ENCODE data around the gene IZUMO3.

Gene IZUMO3

DNA sequence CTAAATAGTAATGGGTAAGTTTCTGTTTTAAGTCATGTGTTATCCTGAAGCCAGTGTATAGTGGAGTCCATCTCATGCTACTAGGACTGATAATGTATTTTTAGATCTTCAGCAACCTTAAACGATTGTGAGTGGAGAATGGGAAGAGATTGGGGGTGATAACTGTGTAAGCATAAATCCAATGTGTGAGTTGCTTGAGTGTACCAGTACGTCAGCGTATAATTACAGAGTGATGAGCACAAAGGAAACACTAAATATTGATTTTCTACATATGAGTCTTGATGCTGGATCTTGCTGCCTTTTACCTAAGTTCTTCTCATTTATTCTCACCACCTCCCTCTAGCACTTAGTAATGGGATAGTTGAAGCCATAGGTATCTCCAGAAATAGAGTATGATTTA is 16.3 kb upstream of the IZUMO3 start:
- TF ChIP-seq, protein P1, sequence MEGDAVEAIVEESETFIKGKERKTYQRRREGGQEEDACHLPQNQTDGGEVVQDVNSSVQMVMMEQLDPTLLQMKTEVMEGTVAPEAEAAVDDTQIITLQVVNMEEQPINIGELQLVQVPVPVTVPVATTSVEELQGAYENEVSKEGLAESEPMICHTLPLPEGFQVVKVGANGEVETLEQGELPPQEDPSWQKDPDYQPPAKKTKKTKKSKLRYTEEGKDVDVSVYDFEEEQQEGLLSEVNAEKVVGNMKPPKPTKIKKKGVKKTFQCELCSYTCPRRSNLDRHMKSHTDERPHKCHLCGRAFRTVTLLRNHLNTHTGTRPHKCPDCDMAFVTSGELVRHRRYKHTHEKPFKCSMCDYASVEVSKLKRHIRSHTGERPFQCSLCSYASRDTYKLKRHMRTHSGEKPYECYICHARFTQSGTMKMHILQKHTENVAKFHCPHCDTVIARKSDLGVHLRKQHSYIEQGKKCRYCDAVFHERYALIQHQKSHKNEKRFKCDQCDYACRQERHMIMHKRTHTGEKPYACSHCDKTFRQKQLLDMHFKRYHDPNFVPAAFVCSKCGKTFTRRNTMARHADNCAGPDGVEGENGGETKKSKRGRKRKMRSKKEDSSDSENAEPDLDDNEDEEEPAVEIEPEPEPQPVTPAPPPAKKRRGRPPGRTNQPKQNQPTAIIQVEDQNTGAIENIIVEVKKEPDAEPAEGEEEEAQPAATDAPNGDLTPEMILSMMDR (IDR thresholded peaks at IDR 0.05): no peak
- TF ChIP-seq ZFX (IDR thresholded peaks at IDR 0.05; ENCODE audit: borderline replicate concordance): no peak
- H3K27ac ChIP-seq: no peak overlapping the region

GRCh38 chr9:24553183-24553552 is 7.5 kb upstream of the IZUMO3 start:
- H3K27ac ChIP-seq: no peak overlapping the region
- TF ChIP-seq, protein P1 (IDR thresholded peaks at IDR 0.05): no peak

GRCh38 chr9:24552526-24553182 is 7.0 kb upstream of the IZUMO3 start:
- no peak for TF ChIP-seq ZFX (IDR thresholded peaks at IDR 0.05; ENCODE audit: borderline replicate concordance)
- TF ChIP-seq, protein P1 (IDR thresholded peaks at IDR 0.05): no peak
- H3K27ac ChIP-seq: no peak overlapping the region

- H3K27ac ChIP-seq: no peak overlapping the region
- TF ChIP-seq, protein P1 (IDR thresholded peaks at IDR 0.05): no peak
- TF ChIP-seq ZFX (IDR thresholded peaks at IDR 0.05; ENCODE audit: borderline replicate concordance): no peak
Measured at GRCh38 chr9:24545285-24545684, 412 bp downstream of the IZUMO3 start.

DNA sequence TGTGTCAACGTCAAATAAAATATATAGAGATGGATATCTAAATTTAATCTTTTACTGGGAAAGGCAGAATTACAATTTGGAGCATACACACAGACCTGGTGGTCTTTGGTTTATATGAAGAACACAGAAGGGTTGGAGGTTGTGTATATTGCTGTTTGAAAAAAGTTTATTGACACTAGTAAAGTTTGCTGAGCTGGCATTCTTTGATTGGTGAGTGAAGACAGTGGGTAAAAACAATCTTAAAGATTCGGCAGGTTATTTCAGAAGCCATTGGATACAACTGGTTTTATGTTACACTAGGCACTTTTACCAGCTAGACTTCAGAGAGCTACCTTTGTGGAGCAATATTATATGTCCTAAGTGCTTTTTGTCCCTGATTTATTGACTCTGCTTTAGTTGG is 27.2 kb downstream of the IZUMO3 start:
- no peak for TF ChIP-seq ZFX (IDR thresholded peaks at IDR 0.05; ENCODE audit: borderline replicate concordance)
- TF ChIP-seq, protein P1 (IDR thresholded peaks at IDR 0.05): no peak
- no peak overlapping the region for H3K27ac ChIP-seq

DNA sequence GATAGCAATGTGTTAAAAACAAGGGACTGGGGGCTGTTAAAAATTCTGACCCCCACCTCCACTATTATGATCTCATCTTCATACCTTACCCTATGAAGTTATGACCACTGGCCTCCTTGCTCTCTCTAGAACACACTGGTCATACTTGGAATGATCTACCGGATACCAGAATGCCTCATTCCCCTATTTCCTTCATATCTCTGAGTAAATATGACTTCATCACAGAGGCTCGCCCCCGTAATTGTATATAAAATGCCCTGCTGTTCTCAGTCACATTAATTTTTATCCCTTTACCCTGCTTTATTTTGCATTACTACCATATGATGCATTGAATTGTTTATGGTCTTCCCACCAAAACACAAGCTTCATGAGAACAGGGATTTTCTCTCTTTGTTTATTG is 29.2 kb downstream of the IZUMO3 start:
- no peak overlapping the region for H3K27ac ChIP-seq
- TF ChIP-seq, protein P1 (IDR thresholded peaks at IDR 0.05): no peak
- no peak for TF ChIP-seq ZFX (IDR thresholded peaks at IDR 0.05; ENCODE audit: borderline replicate concordance)

- H3K27ac ChIP-seq: no peak overlapping the region
- TF ChIP-seq ZFX (IDR thresholded peaks at IDR 0.05; ENCODE audit: borderline replicate concordance): no peak
- TF ChIP-seq, protein P1 (IDR thresholded peaks at IDR 0.05): no peak
Measured at GRCh38 chr9:24509850-24510249, 35.8 kb downstream of the IZUMO3 start.

Measured in 22Rv1 (cell line).